ENCODE measurements around the gene CLMN. TPM values are rescaled to one million over a fixed set of nuclear protein-coding genes. Genes with fewer than 3 reads are reported as not detected.

The CLMN gene
- total RNA-seq, 2 experiments from 2014 or later = 1.6 TPM

DNA sequence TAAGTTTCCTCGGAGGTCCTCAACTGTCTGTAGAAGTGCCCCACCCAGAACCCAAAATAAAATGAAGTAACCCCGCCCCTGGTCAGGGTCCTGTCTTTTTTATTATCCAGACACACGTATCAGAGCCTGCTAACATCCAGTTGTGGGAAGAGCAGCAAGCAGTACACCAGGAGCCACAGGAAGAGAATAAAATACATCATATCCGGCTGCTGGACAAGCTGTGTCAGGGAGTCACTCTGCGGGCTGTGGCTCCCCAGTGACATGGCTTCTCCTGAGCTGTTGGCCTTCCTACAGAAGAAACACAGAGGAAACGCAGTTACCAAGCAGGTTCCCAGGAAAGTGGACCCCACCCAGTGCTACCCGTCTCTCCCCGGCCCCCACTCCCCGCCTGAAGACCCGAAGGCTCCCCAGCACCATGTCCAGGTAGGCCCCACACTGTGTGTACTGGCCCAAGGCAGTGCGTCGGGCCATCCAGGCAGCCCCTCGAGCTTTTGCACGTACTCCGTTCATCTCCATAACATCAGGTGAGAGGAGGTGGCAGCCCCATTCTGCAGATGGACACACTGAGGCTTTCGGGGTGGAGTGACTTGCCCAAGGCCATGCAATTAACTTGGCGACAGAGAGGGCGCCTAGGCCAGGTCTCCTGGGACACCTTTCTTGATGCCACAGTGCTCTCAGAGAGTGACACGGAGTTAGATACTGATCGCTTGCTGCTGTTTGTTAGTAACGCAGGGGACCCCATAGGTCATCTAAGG is 128.1 kb downstream of the CLMN start:
- Mint-ChIP-seq H3K27me3 (ENCODE audit: low read depth) (peaks cover 11% of the 10 kb centered on the region), H3K9me3 (ENCODE audit: insufficient read depth) (no peaks in the 10 kb centered on the region), H3K36me3 (ENCODE audit: low read depth) (no peaks in the 10 kb centered on the region), H3K4me1 (ENCODE audit: low read depth) (peaks cover 6% of the 10 kb centered on the region), H3K4me3 (no peak overlapping the region), H3K27ac (no peak overlapping the region)
- ATAC-seq (no peak), DNase-seq (no peak)
- ChIA-PET POLR2A (no interaction called here), CTCF (interaction anchor here (0.7 kb wide), 1 partner anchor 261 kb away, joined by 3 read pairs; no protein-coding TSS in a partner anchor)

DNA sequence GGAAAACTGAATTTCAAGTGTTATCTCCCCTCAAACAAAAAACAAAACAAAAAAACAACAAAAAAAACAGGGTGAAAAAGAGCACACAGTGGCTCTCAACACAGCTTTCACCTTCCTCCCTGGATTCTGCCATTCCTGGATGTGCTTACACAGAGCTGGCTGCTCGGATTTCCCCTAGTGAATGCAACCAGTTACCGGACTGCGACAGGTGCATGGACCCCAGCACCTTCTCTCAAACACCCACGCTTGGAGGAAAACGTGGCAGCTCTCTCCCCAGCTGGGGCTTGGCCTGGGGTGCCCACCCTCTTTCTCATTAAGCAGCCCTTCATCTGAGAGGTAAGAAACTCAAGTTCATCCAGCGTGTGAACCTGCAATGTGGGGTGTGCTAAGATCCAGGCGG is 128.9 kb downstream of the CLMN start:
- H3K4me1 Mint-ChIP-seq (ENCODE audit: low read depth) = peaks cover 5% of the 10 kb centered on the region
- ChIA-PET POLR2A (no interaction called here), CTCF (interaction anchor here (0.7 kb wide), 1 partner anchor 261 kb away, joined by 3 read pairs; no protein-coding TSS in a partner anchor)

DNA sequence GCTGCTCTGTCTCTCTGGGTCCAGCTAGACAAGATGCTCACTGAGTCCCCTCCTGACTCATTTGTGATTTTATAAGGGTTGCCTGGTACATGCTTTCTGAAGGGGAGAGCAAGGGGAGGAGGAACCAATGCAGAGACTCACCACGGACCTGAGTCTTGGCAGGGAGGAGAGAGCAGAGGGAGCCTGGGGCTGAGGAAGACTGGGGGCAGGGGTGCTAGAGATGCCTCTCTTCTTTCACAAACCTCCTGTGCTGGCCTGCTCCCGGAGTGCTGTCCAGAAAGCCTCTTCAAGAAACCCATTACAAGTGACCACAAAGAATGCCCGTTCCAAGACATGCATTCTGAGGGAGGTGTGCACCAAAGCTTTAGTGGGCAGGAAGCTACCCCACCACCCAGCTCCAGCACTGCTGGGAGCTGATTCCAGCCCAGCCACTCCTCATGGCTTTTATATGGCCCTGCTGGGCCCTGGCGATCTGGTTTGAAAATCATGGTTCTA is 129.3 kb downstream of the CLMN start:
- no peak for ATAC-seq
- no peak overlapping the region for H3K27ac Mint-ChIP-seq
- H3K9me3 Mint-ChIP-seq (ENCODE audit: insufficient read depth) = no peaks in the 10 kb centered on the region
- H3K36me3 Mint-ChIP-seq (ENCODE audit: low read depth) = no peaks in the 10 kb centered on the region
- no peak for DNase-seq
- ChIA-PET POLR2A (no interaction called here), CTCF (interaction anchor here (0.7 kb wide), 1 partner anchor 262 kb away, joined by 3 read pairs; no protein-coding TSS in a partner anchor)
- no peak overlapping the region for H3K4me3 Mint-ChIP-seq
- peaks cover 23% of the 10 kb centered on the region for H3K27me3 Mint-ChIP-seq (ENCODE audit: low read depth)
- H3K4me1 Mint-ChIP-seq (ENCODE audit: low read depth) = peaks cover 5% of the 10 kb centered on the region

More for the DNA sequence above, 128.9 kb downstream of the CLMN start:
- ATAC-seq (no peak), DNase-seq (no peak)
- no peak overlapping the region for H3K27ac Mint-ChIP-seq
- H3K9me3 Mint-ChIP-seq (ENCODE audit: insufficient read depth) = no peaks in the 10 kb centered on the region
- no peak overlapping the region for H3K4me3 Mint-ChIP-seq
- H3K27me3 Mint-ChIP-seq (ENCODE audit: low read depth) = peaks cover 19% of the 10 kb centered on the region
- H3K36me3 Mint-ChIP-seq (ENCODE audit: low read depth) = no peaks in the 10 kb centered on the region

DNA sequence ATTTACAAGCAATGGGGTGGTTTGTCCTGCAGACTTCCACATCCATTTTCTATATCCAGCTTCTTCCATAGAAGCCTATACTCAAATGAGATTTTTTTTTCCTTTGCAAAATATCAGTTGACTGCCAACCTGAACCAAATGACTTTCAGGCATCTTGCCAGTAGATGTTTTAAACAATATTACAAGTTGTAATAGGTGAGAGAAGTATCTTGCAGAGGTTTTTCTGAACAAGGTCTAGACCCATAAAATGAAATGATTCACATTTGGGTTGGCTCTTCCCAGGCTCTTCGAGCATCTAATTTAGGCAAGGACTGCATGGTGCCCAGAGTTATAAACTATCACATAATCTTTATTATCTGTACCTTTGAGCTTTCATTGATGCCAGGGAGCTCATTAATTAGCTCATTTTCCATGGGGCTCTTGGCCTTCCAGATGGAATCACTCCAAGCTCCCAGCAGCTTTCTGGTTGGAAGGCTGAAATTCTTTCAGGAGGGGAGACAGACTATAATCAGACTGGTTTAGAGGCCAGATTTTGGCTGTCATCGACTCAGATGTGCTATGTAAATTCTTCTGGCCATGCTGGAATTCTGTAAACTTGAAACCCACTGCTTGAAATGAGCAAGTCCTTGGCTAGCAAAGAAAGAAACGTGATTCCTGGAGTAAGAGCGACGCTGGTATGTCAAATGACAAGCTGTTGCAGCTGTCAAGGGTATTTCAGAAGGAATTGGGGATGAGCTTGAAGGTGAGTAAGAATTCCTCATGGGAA is 130.2 kb downstream of the CLMN start:
- Mint-ChIP-seq H3K9me3 (ENCODE audit: insufficient read depth) (no peaks in the 10 kb centered on the region), H3K27ac (no peak overlapping the region), H3K27me3 (ENCODE audit: low read depth) (peaks cover 28% of the 10 kb centered on the region), H3K36me3 (ENCODE audit: low read depth) (no peaks in the 10 kb centered on the region), H3K4me1 (ENCODE audit: low read depth) (peaks cover 5% of the 10 kb centered on the region), H3K4me3 (no peak overlapping the region)
- ATAC-seq (no peak), DNase-seq (no peak)
- POLR2A ChIA-PET = no interaction called here
- CTCF ChIA-PET = no interaction called here

DNA sequence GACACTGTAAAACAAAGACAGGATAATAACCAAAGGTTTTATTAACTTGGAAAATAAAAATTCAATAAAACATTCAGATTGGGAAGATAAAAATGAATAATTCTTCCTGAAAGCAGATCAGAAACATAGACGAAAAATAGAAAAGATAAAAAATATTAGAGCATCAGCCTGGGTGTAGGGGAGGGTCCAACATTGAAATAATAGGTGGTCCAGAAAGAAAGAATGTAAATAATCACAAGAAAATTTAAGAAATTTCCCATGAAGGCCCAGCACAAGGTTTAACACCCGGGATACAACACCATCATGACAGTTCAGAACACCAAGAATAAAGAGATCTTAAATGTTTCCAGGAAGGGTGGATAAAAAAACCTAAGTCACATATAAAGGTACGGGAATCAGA is 131.3 kb downstream of the CLMN start:
- peaks cover 33% of the 10 kb centered on the region for H3K27me3 Mint-ChIP-seq (ENCODE audit: low read depth)
- H3K4me1 Mint-ChIP-seq (ENCODE audit: low read depth) = peaks cover 5% of the 10 kb centered on the region
- ChIA-PET POLR2A (no interaction called here), CTCF (no interaction called here)
- no peak overlapping the region for H3K27ac Mint-ChIP-seq
- no peaks in the 10 kb centered on the region for H3K9me3 Mint-ChIP-seq (ENCODE audit: insufficient read depth)
- ATAC-seq (no peak), DNase-seq (no peak)
- no peak overlapping the region for H3K4me3 Mint-ChIP-seq
- H3K36me3 Mint-ChIP-seq (ENCODE audit: low read depth) = no peaks in the 10 kb centered on the region

DNA sequence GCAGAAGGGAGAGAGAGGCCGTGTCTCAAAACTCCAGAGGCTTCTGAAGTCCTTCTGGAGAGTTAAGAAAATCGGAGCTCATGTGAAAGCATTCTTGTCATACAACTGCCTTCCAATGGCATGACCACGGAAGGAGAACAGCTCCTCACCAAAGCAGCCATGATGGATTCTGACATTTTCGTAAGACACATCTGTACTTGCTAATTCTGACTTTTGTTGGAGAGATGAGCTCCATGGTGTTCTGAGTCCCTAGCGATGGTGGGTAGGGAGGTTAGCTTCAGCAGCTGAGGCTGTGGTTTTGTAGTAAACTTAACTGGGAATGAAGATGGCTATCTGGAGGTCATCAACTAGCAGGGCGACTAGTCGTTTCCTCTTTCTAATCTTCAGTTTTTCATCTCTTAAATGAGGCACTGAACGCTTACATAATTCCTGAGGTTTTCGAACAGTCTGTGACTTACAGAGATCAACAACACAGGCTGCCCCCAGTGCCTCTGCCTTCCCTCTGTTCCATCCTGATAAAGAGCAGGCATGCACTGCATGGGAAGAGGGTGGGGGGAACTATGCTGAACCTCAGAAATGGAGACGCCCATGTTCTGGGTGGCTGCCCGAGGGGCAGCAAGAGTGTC is 133.8 kb downstream of the CLMN start:
- no peaks in the 10 kb centered on the region for H3K9me3 Mint-ChIP-seq (ENCODE audit: insufficient read depth)
- ChIA-PET CTCF (no interaction called here), POLR2A (no interaction called here)
- no peak overlapping the region for H3K4me3 Mint-ChIP-seq
- no peaks in the 10 kb centered on the region for H3K36me3 Mint-ChIP-seq (ENCODE audit: low read depth)
- H3K4me1 Mint-ChIP-seq (ENCODE audit: low read depth) = no peaks in the 10 kb centered on the region
- H3K27ac Mint-ChIP-seq = no peak overlapping the region
- ATAC-seq = no peak
- no peak for DNase-seq
- peaks cover 33% of the 10 kb centered on the region for H3K27me3 Mint-ChIP-seq (ENCODE audit: low read depth)

DNA sequence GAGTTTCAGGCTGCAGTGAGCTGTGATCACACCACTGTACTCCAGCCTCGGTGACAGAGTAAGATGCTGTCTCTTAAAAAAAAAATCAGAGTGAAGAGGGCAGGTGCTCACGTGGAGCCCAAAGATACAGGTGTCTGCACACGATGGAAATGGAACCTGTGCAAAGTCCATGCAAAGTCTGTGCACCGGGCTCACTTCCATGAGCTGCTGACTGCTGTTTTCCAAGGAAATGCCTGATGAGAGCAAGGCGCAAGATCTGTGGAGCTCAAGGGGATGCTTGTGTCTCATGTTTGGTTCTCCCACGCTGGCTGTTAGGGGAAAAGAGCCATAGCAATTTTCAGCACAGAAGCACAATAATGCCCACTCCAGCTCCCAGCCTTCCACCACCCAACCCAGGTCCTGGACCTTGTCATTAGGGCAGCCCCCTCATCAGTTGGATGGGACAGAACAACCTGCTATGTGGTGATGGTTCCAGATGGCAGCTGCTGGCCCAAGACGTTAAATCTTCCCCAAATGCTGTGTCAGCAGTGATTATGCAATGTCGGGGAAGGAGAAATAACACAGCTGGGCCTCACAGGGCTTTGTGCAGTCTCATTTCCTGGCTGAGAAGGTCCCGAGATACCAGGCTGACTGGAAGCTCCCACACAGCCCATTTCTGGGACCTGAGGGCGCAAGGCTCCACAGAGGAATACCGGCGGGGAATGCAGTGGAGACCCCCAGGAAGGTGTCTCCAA is 134.5 kb downstream of the CLMN start:
- Mint-ChIP-seq H3K36me3 (ENCODE audit: low read depth) (no peaks in the 10 kb centered on the region), H3K27me3 (ENCODE audit: low read depth) (peaks cover 30% of the 10 kb centered on the region), H3K9me3 (ENCODE audit: insufficient read depth) (no peaks in the 10 kb centered on the region), H3K4me1 (ENCODE audit: low read depth) (no peaks in the 10 kb centered on the region), H3K4me3 (no peak overlapping the region), H3K27ac (no peak overlapping the region)
- POLR2A ChIA-PET = no interaction called here
- DNase-seq (no peak), ATAC-seq (no peak)
- CTCF ChIA-PET = no interaction called here

DNA sequence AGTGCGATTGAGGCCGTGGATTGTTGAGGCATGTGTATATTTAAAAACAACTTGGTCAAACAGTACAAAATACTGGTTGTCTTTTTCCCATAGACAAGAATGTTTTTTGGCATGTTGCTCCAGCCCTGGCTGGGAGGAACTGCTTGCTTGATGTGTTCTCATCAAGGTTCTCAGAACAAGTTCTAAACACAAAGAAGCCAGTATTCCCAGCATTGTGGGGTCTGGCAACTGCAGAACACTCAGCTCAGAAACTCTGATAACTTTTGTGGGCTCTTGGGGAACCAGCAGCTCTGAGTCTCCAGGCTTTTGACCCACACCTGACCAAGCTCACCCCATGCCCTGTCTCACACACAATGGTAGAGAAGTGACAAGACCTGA is 135.3 kb downstream of the CLMN start:
- no peak overlapping the region for H3K4me3 Mint-ChIP-seq
- no peaks in the 10 kb centered on the region for H3K4me1 Mint-ChIP-seq (ENCODE audit: low read depth)
- H3K27me3 Mint-ChIP-seq (ENCODE audit: low read depth) = peaks cover 29% of the 10 kb centered on the region
- ChIA-PET POLR2A (no interaction called here), CTCF (interaction anchor here (0.9 kb wide), 1 partner anchor 12 kb away, joined by 3 read pairs; no protein-coding TSS in a partner anchor)
- H3K36me3 Mint-ChIP-seq (ENCODE audit: low read depth) = no peaks in the 10 kb centered on the region
- ATAC-seq = no peak
- no peaks in the 10 kb centered on the region for H3K9me3 Mint-ChIP-seq (ENCODE audit: insufficient read depth)
- no peak for DNase-seq
- no peak overlapping the region for H3K27ac Mint-ChIP-seq

DNA sequence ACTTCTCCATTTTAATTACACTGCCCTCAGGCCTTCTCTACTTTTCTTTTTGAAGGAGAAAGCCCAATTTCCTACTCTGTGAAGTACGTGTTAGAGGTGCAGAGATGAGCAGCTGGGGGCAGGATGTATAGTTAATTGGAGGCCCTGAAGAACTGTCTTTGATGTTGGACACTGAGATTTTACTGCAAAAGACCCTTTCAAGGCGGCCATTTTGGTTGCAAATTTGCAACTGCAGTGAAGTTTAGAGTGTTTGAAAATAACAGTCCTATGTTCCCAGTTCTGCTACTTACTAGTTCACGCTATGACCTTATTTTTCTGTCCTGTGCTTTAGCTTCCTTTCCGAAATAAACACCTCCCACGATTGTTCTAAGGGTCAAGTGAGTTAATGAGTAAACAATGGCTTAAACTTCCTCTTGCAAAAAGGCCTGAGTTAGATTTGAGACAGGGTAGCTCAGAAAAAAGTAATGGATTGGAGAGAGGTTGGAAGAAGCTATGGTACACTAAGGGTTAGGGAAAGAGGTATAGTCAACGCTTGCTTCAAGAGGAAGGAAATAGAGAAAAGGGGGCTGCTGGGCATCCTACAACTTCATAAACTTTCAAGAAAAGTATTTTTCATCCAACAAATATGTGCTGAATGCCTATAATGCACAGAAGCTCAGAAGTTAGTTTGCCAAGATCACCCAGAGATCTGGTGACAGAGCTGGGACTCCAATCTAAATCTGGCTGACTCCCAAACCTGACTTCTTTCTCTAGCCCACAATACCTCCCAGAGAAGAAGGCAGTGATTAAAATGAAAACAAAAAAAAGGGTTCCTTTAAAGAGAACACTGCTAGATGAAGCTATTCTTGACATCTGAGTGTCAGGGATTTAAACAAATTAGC is 135.9 kb downstream of the CLMN start:
- Mint-ChIP-seq H3K9me3 (ENCODE audit: insufficient read depth) (no peaks in the 10 kb centered on the region), H3K4me1 (ENCODE audit: low read depth) (no peaks in the 10 kb centered on the region), H3K36me3 (ENCODE audit: low read depth) (no peaks in the 10 kb centered on the region), H3K27me3 (ENCODE audit: low read depth) (peaks cover 29% of the 10 kb centered on the region), H3K4me3 (no peak overlapping the region), H3K27ac (no peak overlapping the region)
- POLR2A ChIA-PET = no interaction called here
- CTCF ChIA-PET = interaction anchor here (0.9 kb wide), 1 partner anchor 12 kb away, joined by 3 read pairs; no protein-coding TSS in a partner anchor
- ATAC-seq (no peak), DNase-seq (no peak)

DNA sequence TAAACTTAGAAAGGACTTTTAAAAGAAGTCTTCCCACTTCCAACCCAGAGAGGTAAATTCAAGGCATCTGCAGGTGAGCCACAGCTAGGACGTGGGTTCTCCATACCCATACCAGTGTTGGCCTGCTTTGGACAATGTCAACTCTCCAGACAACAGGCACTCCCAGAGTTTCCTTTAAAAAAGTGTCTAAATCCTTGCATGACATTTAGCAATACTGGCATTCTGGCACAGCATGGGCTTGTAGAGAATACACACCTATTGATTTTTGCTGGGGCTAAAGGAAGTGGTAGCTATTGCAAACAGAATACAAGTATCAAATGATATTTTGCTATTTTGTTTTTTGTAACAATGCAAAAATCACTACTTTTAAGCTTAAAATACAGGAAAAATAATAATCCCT is 136.6 kb downstream of the CLMN start:
- DNase-seq = no peak
- Mint-ChIP-seq H3K27ac (no peak overlapping the region), H3K36me3 (ENCODE audit: low read depth) (no peaks in the 10 kb centered on the region), H3K27me3 (ENCODE audit: low read depth) (peaks cover 29% of the 10 kb centered on the region), H3K4me1 (ENCODE audit: low read depth) (no peaks in the 10 kb centered on the region), H3K4me3 (no peak overlapping the region), H3K9me3 (ENCODE audit: insufficient read depth) (no peaks in the 10 kb centered on the region)
- POLR2A ChIA-PET = no interaction called here
- CTCF ChIA-PET = no interaction called here
- ATAC-seq = no peak

DNA sequence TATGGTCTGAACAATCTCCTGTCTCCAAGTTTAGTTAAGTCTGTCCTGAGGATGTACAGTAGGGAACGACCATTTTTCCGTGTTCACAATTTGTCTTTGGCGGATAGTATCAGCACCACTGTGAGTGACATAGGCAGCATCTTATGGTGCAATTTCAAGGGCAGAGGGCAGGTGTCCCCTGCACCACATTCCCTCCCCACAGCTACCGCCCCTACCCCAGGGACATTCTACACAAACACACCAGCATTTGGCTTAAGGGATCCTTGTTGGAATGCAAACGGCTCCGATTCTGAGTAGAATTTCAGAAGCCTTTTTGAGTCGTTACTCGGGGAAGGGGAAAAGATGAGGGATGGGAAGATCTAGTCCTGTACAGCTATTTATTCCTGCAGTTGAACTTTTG is 137.3 kb downstream of the CLMN start:
- Mint-ChIP-seq H3K4me1 (ENCODE audit: low read depth) (no peaks in the 10 kb centered on the region), H3K27me3 (ENCODE audit: low read depth) (peaks cover 32% of the 10 kb centered on the region), H3K4me3 (no peak overlapping the region), H3K9me3 (ENCODE audit: insufficient read depth) (no peaks in the 10 kb centered on the region), H3K27ac (no peak overlapping the region), H3K36me3 (ENCODE audit: low read depth) (no peaks in the 10 kb centered on the region)
- ChIA-PET POLR2A (no interaction called here), CTCF (no interaction called here)
- DNase-seq (no peak), ATAC-seq (no peak)

All from activated CD8-positive, alpha-beta T cell treated with anti-CD3 and anti-CD28 coated beads, Interleukin-2, amount 10 ng/mL, durations not matched to agents 7 days and 5 days (primary cell).